Mesenchymal stem cell (in vitro differentiated cells and primary cell): ENCODE measurements around the gene GRK3.
A peak's percentile ranks its signal among the peaks of the same experiment; 100 is the strongest.

Experiments
- DNase-seq: peaks from one replicate; pipeline ENCODE4 v3.0.0-alpha.2; 2013
- H2AFZ ChIP-seq: one replicate; pipeline ENCODE4 v1.6.1; 2013; ENCODE audit warnings: low read depth, mild to moderate bottlenecking, control low read depth, inconsistent platforms, low read length, moderate library complexity
- H2AK5ac ChIP-seq: 2 replicates; pipeline ENCODE4 v1.6.1; 2013; ENCODE audit warnings: low read length, moderate library complexity, mild to moderate bottlenecking, inconsistent platforms; ENCODE audit not compliant: severe bottlenecking
- H2BK120ac ChIP-seq: one replicate; pipeline ENCODE4 v1.6.1; 2013; ENCODE audit warnings: low read depth, mild to moderate bottlenecking, inconsistent platforms, low read length, moderate library complexity
- H2BK12ac ChIP-seq, 2 experiments: one replicate each; pipeline ENCODE4 v1.6.1; 2013; ENCODE audit warnings: inconsistent platforms in 2 of 2, low read length in 2 of 2, mild to moderate bottlenecking in 2 of 2, moderate library complexity in 2 of 2, control low read depth in 1 of 2
- H2BK15ac ChIP-seq: one replicate; pipeline ENCODE4 v1.6.1; 2013; ENCODE audit warnings: mild to moderate bottlenecking, low read depth, inconsistent platforms; ENCODE audit not compliant: poor library complexity, severe bottlenecking
- H2BK5ac ChIP-seq: 2 replicates; pipeline ENCODE4 v1.6.1; 2013; ENCODE audit warnings: low read depth, mild to moderate bottlenecking, low read length, control low read depth, inconsistent platforms; ENCODE audit not compliant: poor library complexity, severe bottlenecking
- H3K14ac ChIP-seq, 2 experiments: one replicate each; pipeline ENCODE4 v1.6.1; 2013; ENCODE audit warnings: inconsistent platforms in 2 of 2, low read length in 2 of 2, control low read depth in 1 of 2, mild to moderate bottlenecking in 1 of 2, moderate library complexity in 1 of 2
- H3K18ac ChIP-seq, 2 experiments: one replicate each; pipeline ENCODE4 v1.6.1; 2013; ENCODE audit warnings: inconsistent platforms in 2 of 2, low read length in 2 of 2, control low read depth in 1 of 2, low read depth in 1 of 2, mild to moderate bottlenecking in 1 of 2
- H3K23ac ChIP-seq, 2 experiments: one replicate each; pipeline ENCODE4 v1.6.1; 2013; ENCODE audit warnings: inconsistent platforms in 2 of 2, low read length in 2 of 2, mild to moderate bottlenecking in 2 of 2, moderate library complexity in 2 of 2, control low read depth in 1 of 2
- H3K27ac ChIP-seq: 2 replicates; pipeline ENCODE4 v1.5.1; 2013; ENCODE audit warnings: mild to moderate bottlenecking, moderate library complexity, low read length, control low read depth, inconsistent platforms; ENCODE audit not compliant: poor library complexity, severe bottlenecking
- H3K27me3 ChIP-seq, 2 experiments: 2 replicates each; pipeline versions ENCODE4 v1.6.1 to v1.7.0; 2013; ENCODE audit warnings: low read length in 2 of 2, mild to moderate bottlenecking in 2 of 2, moderate library complexity in 2 of 2, control low read depth in 1 of 2, inconsistent platforms in 1 of 2; ENCODE audit not compliant: control insufficient read depth in 1 of 2, insufficient read depth in 1 of 2
- H3K36me3 ChIP-seq, 2 experiments: 2 replicates each; pipeline versions ENCODE4 v1.6.1 to v1.7.0; 2013; ENCODE audit warnings: low read length in 2 of 2, control low read depth in 1 of 2, inconsistent platforms in 1 of 2, low read depth in 1 of 2, mild to moderate bottlenecking in 1 of 2; ENCODE audit not compliant: insufficient read depth in 2 of 2, control insufficient read depth in 1 of 2
- H3K4ac ChIP-seq, 2 experiments: one replicate each; pipeline ENCODE4 v1.6.1; 2013; ENCODE audit warnings: inconsistent platforms in 2 of 2, low read length in 2 of 2, mild to moderate bottlenecking in 2 of 2, moderate library complexity in 2 of 2, control low read depth in 1 of 2, low read depth in 1 of 2
- H3K4me1 ChIP-seq: 2 replicates; pipeline ENCODE4 v1.6.1; 2013; ENCODE audit warnings: low read depth, low read length, control low read depth; ENCODE audit not compliant: control insufficient read depth, insufficient read depth
- H3K4me2 ChIP-seq: 2 replicates; pipeline ENCODE4 v1.6.1; 2013; ENCODE audit warnings: low read length, mild to moderate bottlenecking, inconsistent platforms; ENCODE audit not compliant: poor library complexity, severe bottlenecking
- H3K4me3 ChIP-seq, 2 experiments: 2 replicates each; pipeline versions ENCODE4 v1.5.1 to v1.7.0; 2013; ENCODE audit warnings: low read length in 2 of 2, mild to moderate bottlenecking in 2 of 2, control low read depth in 1 of 2, low read depth in 1 of 2; ENCODE audit not compliant: insufficient read depth in 1 of 2
- H3K79me1 ChIP-seq: replicated peaks from 2 replicates; pipeline ENCODE4 v1.6.1; 2013; ENCODE audit warnings: mild to moderate bottlenecking, control low read depth, low read length, inconsistent platforms; ENCODE audit not compliant: poor library complexity, severe bottlenecking
- H3K9ac ChIP-seq: 2 replicates; pipeline ENCODE4 v1.7.0; 2013; ENCODE audit warnings: mild to moderate bottlenecking, low read length, moderate library complexity
- H3K9me3 ChIP-seq: 2 replicates; pipeline ENCODE4 v1.7.0; 2013; ENCODE audit warnings: mild to moderate bottlenecking, low read length; ENCODE audit not compliant: control insufficient read depth
- H4K8ac ChIP-seq: one replicate; pipeline ENCODE4 v1.6.1; 2013; ENCODE audit warnings: inconsistent platforms, mild to moderate bottlenecking, low read length, moderate library complexity
- H4K91ac ChIP-seq: one replicate; pipeline ENCODE4 v1.6.1; 2013; ENCODE audit warnings: mild to moderate bottlenecking, low read length, inconsistent platforms
- WGBS: methylation state at CpG from one replicate; pipeline ENCODE4 v1.1.7; 2013; ENCODE audit warnings: mixed read lengths; 5-methylcytosine and 5-hydroxymethylcytosine counted together

GRK3 gene

GRCh38 chr22:25658633-25659032 is 94.2 kb downstream of the GRK3 start:
- WGBS = 79% methylated on average over 4 of the region's 4 CpGs
- H3K4ac ChIP-seq = no peak overlapping the region
- DNase-seq = no peak

GRCh38 chr22:25659413-25659812 is 94.9 kb downstream of the GRK3 start:
- no peak overlapping the region for H3K4ac ChIP-seq

More at GRCh38 chr22:25658633-25659032, 94.2 kb downstream of the GRK3 start:
- Histone ChIP-seq H3K79me1 (no peaks in the 10 kb centered on the region), H3K9me3 (no peaks in the 10 kb centered on the region), H3K36me3 (no peaks in the 10 kb centered on the region), H2BK5ac (no peak overlapping the region), H4K8ac (no peak overlapping the region), H3K4me3 (no peak overlapping the region), H3K4me2 (no peak overlapping the region), H2BK12ac (no peak overlapping the region), H2AK5ac (no peak overlapping the region), H4K91ac (no peak overlapping the region), H3K9ac (peak overlapping the region; percentile 46), H3K27me3 (peaks cover 0 to 3% of the 10 kb centered on the region in 2 experiments), H3K23ac (no peak overlapping the region), H3K14ac (no peak overlapping the region), H2BK15ac (no peak overlapping the region), H3K18ac (no peak overlapping the region), H2AFZ (no peak overlapping the region), H2BK120ac (no peak overlapping the region), H3K27ac (no peak overlapping the region), H3K4me1 (no peaks in the 10 kb centered on the region)

DNA sequence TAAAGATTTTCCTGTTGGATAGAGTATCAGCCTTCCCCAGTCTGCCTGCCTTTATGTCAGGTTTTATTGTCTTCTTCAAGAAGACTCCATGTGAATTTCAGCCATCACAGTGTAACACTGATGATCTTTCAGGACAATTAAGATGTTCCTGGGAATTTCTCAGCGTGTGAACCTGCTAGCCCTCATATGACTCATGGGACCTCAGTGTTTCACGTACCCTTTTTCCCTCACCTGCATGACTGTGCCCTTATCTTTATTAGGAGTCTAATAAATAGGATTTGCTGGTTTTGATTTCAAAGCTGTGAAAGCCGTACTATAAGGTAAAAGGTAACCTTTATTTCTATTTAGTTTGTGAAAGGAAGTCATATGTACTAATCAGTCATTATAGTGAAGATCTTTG is 95.9 kb downstream of the GRK3 start:
- H3K18ac ChIP-seq = no peak overlapping the region
- H2BK12ac ChIP-seq = no peak overlapping the region
- H4K8ac ChIP-seq = no peak overlapping the region
- H3K4me1 ChIP-seq = no peaks in the 10 kb centered on the region
- H3K4me3 ChIP-seq = no peak overlapping the region
- H3K9ac ChIP-seq = peak overlapping the region; percentile 46
- H2BK120ac ChIP-seq = no peak overlapping the region
- H3K36me3 ChIP-seq = no peaks in the 10 kb centered on the region
- H3K79me1 ChIP-seq = no peaks in the 10 kb centered on the region
- no peak overlapping the region for H4K91ac ChIP-seq
- no peak overlapping the region for H2BK5ac ChIP-seq
- no peak overlapping the region for H2AFZ ChIP-seq
- 100% methylated on average over 2 of the region's 3 CpGs for WGBS
- H3K27ac ChIP-seq = no peak overlapping the region
- no peak overlapping the region for H2BK15ac ChIP-seq
- H3K14ac ChIP-seq = no peak overlapping the region
- no peak overlapping the region for H2AK5ac ChIP-seq
- no peak overlapping the region for H3K4ac ChIP-seq
- DNase-seq = no peak
- peaks cover 0 to 3% of the 10 kb centered on the region in 2 experiments for H3K27me3 ChIP-seq
- no peak overlapping the region for H3K23ac ChIP-seq
- no peaks in the 10 kb centered on the region for H3K9me3 ChIP-seq
- H3K4me2 ChIP-seq = no peak overlapping the region

More at GRCh38 chr22:25659413-25659812, 94.9 kb downstream of the GRK3 start:
- Histone ChIP-seq H2AFZ (no peak overlapping the region), H3K27me3 (peaks cover 0 to 3% of the 10 kb centered on the region in 2 experiments), H3K18ac (no peak overlapping the region), H3K9ac (no peak overlapping the region), H3K9me3 (no peaks in the 10 kb centered on the region), H2BK15ac (no peak overlapping the region), H3K36me3 (no peaks in the 10 kb centered on the region), H3K79me1 (no peaks in the 10 kb centered on the region), H4K8ac (no peak overlapping the region), H2BK120ac (no peak overlapping the region), H3K4me3 (no peak overlapping the region), H2BK5ac (no peak overlapping the region), H3K4me2 (no peak overlapping the region), H4K91ac (no peak overlapping the region), H2BK12ac (no peak overlapping the region), H3K14ac (no peak overlapping the region), H2AK5ac (no peak overlapping the region), H3K23ac (no peak overlapping the region), H3K4me1 (no peaks in the 10 kb centered on the region), H3K27ac (no peak overlapping the region)
- no peak for DNase-seq
- WGBS = 100% methylated on average over 1 of the region's 2 CpGs

- Histone ChIP-seq H2AFZ (no peak overlapping the region), H2BK15ac (no peak overlapping the region), H3K4me1 (no peaks in the 10 kb centered on the region), H3K9ac (peak overlapping the region; percentile 73), H3K27me3 (peaks cover 0 to 3% of the 10 kb centered on the region in 2 experiments), H3K4me3 (no peak overlapping the region), H4K91ac (no peak overlapping the region), H3K23ac (no peak overlapping the region), H2BK5ac (no peak overlapping the region), H4K8ac (no peak overlapping the region), H3K27ac (no peak overlapping the region), H3K4ac (no peak overlapping the region), H3K9me3 (no peaks in the 10 kb centered on the region), H2BK12ac (no peak overlapping the region), H2BK120ac (no peak overlapping the region), H2AK5ac (no peak overlapping the region), H3K4me2 (no peak overlapping the region), H3K18ac (no peak overlapping the region), H3K79me1 (no peaks in the 10 kb centered on the region), H3K36me3 (no peaks in the 10 kb centered on the region), H3K14ac (no peak overlapping the region)
- DNase-seq = no peak
- WGBS = 100% methylated on average over 1 of the region's 2 CpGs
These were observed 96.6 kb downstream of the GRK3 start for GRCh38 chr22:25661073-25661472.
